ENCODE measurements around the gene SH3RF1.
"Not testable (repeated sequence)": the region's sequence is repeated elsewhere in the genome, so short reads cannot be mapped to it uniquely, and the experiment has no call there.

SH3RF1 gene

GRCh38 chr4:169270810-169271691 is at the start of gene SH3RF1:
Gene SH3RF1 (minus strand): TSS chr4:169270956. CDS start chr4:169269212, 1,744 bp downstream.
- peak; percentile 60 for DNase-seq

GRCh38 chr4:169315530-169316343 is 45.0 kb upstream of the SH3RF1 start:
- no peak for DNase-seq

DNA sequence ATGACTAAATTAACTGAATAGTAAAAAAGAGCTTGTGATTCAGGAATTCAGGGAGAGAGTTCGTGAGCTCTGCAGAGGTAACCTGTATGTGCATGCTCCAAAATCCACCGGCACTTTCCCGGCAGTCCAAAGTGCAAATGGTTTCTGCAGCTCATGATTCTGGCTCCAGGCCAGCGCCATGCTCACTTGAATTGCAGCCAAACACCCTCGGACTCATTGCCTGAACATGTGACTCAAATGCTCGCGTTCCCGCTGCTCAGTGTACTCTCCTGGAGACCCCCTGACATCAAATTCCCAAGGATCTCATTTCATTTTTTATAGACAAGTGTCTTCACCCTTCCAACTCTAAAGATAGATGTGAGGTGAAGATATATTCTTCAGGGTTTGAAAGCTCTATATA is 44.1 kb upstream of the SH3RF1 start:
- DNase-seq, result peak; percentile 77

- DNase-seq, result no peak
Measured at GRCh38 chr4:169313732-169314131, 43.0 kb upstream of the SH3RF1 start.

DNA sequence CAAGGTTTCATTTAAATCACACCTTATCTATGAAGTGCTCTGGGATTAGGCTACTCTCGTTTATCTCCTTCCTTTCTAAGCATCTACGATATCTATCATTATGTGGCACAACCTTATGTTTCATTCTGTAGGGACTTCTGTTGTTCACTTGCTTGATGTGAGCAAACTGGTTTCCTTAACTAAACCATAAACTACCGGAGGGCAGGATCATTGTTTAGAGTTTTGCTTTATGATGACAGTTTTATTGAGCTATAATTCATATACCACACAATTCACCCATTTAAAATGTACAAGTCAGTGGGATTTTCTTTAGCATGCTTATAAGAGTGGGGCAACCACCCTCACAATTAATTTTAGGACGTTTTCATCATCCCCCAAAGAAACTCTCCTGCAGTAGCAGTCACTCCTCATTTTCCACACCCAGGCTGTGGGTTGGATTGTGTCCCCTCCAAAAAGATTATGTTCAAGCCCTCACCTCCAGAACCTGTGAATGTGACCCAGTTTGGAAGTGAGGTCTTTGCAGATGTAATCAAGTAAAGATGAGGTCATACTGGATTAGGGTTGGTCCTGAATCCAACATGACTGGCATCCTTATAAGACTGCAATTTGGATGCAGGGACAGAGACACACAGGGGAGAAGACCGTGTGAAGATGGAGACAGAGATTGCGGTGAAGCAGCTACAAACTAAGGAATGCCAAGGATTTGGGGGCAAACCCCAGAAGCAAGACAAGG is 42.1 kb upstream of the SH3RF1 start:
- no peak for DNase-seq

- no peak for DNase-seq
Measured at GRCh38 chr4:169311643-169312365, 41.0 kb upstream of the SH3RF1 start.

DNA sequence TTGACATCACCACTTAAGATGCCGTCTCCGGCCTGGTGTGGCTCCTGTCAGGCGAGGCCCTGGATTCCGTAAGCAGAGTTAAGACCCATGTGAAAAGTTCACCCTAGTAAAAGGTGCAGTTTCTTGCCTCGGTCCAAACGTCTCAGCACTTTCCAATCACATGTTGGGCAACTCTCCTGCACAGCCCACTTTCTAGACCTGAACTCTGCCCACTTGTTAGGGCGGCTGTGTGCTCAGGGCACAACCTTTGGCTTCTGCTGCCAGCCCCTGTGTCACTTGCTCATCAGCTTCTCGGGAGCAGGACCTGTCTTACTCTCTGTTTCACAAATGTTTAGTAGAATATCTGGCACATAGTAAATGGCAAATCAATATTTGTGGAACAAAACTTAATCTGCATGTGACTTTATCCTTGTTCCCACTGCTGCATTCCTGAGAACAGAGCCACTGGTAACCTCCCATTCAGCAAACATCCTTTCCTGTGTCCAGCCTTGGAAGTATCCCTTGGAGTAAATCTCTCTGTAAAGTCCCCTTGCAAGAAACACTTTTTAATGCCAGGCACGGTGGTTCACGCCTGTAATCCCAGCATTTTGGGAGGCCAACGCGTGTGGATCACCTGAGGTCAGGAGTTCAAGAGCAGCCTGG is 38.7 kb upstream of the SH3RF1 start:
- DNase-seq, result no peak

- DNase-seq, result peak; percentile 95
Measured at GRCh38 chr4:169307576-169307975, 36.8 kb upstream of the SH3RF1 start.

- DNase-seq, result no peak
Measured at GRCh38 chr4:169305651-169306050, 34.9 kb upstream of the SH3RF1 start.

DNA sequence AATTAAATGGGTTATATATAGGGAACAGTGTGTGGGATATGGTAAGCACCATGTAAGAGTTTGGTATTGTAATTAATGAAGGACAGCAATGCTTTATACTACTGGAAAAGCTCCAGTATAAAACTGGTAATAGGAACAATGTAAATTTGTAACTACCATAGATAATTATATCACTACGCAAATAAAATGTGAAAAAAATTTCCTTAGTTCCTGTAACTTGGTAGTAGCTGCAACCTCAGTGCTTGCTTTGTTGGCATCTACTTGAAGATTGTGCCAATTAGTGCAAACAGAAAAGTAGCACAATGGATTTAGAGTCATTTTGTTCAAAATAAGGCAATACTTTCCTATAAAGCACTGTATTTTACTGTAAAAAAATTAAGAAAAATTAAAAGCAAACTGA is 34.4 kb upstream of the SH3RF1 start:
- no peak for DNase-seq

DNA sequence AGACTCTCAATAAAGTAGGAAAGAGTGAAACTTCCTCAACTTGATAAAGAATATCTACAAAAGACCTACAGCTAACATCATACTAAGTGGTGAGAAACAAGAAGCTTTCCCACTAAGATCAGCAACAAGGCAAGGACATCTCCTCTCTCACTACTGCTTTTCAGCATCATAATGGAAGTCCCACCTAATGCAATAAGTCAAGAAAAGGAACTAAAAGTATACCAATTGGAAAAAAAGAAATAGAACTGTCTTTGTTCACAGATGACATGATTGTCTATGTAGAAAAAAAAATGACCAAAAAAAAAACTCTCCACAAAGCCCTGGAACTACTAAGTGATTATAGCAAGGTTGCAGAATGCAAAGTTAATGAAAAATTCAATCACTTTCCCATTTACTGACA is 25.1 kb upstream of the SH3RF1 start:
- no peak for DNase-seq

GRCh38 chr4:169293343-169294176 is 22.8 kb upstream of the SH3RF1 start:
- DNase-seq, result no peak

GRCh38 chr4:169287983-169288382 is 17.2 kb upstream of the SH3RF1 start:
- not testable (repeated sequence) for DNase-seq

- no peak for DNase-seq
Measured at GRCh38 chr4:169286562-169287301, 16.0 kb upstream of the SH3RF1 start.

- no peak for DNase-seq
Measured at GRCh38 chr4:169283114-169283509, 12.4 kb upstream of the SH3RF1 start.

- DNase-seq, result no peak
Measured at GRCh38 chr4:169282429-169283113, 11.8 kb upstream of the SH3RF1 start.

DNA sequence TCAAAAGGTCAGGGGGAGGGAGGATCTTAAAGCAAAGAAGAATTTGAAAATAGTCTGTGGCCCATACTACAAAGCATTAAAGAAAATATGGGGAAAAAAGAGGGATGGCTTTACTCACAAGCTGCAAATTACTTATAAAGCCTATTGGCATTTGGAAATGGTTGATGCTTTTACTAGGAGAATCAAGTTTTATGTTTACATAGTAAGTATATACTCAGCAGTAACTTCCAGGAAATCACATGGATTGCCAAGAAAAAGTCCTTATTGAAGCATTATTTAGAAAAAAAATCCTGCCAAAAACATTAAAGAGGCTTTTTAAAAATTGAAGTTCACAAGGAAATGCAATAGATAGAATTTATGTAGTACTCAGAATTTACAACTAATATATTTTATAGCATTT is 8.4 kb upstream of the SH3RF1 start:
- no peak for DNase-seq

DNA sequence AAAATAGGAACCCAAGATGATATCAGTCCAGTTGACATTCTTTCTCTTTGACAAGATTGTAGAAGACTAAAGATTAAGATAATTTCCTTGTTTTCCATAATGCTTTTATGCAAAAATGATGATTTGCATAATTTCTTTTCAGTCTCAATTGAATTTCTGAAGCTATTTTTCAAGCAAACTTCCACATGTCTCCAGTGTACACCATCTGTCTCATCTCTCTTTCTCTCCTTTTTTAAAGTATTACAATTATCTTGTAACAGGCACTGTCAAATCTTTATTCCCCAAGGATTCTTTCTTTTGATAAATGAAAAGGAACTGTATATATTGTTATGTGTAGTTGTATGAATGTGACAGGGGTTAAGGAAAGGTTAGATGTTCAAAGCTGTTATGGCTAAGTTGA is 7.9 kb upstream of the SH3RF1 start:
- no peak for DNase-seq

GRCh38 chr4:169277838-169278237 is 7.1 kb upstream of the SH3RF1 start:
- DNase-seq, result not testable (repeated sequence)

DNA sequence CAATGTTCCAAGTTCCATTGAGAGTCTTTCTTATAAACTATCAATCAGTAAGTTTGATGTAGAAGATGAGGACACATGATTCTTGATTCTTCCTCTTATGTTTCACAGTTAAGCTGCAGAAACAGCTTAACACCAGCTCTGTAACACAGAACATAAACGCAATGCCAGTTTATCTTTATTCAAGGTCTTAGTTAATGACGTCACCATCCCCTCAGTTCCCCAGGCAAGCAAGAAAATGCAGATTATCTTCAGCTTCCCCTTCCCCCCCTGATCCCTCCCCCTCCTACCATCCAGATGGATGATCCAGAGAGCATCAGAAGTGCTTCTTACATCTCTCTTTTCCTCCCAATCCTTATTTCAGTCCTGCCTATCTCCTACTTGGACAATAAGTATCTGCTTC is 4.4 kb upstream of the SH3RF1 start:
- DNase-seq, result no peak

Data from DMS153 (cell line).